Liver (tissue), 10 donors: ENCODE results near the gene ZNF652. TPM values are rescaled to one million over a fixed set of nuclear protein-coding genes. Genes with fewer than 3 reads are reported as not detected.

Source experiments
- DNase-seq: peaks from one replicate; pipeline ENCODE4 v3.0.0-alpha.2; 2017; ENCODE audit warnings: low spot score
- H3K27ac ChIP-seq, 2 donors: one replicate each; pipeline ENCODE4 v1.7.0; 2013; ENCODE audit warnings: inconsistent platforms in 2 of 2, low read length in 2 of 2, control low read depth in 1 of 2, low read depth in 1 of 2, mild to moderate bottlenecking in 1 of 2
- H3K27me3 ChIP-seq, 4 donors: one replicate each; pipeline versions ENCODE4 v1.6.1 to v1.7.0; 2013; ENCODE audit warnings: low read length in 3 of 4, inconsistent platforms in 1 of 4, mild to moderate bottlenecking in 1 of 4, moderate library complexity in 1 of 4; ENCODE audit not compliant: control insufficient read depth in 4 of 4, insufficient read depth in 4 of 4
- H3K36me3 ChIP-seq, 4 donors: one replicate each; pipeline versions ENCODE4 v1.6.1 to v1.7.0; 2013; ENCODE audit warnings: low read length in 3 of 4, mild to moderate bottlenecking in 3 of 4, low read depth in 1 of 4, moderate library complexity in 1 of 4; ENCODE audit not compliant: control insufficient read depth in 4 of 4, insufficient read depth in 3 of 4
- H3K4me1 ChIP-seq, 4 donors: one replicate each; pipeline versions ENCODE4 v1.6.1 to v1.7.0; 2013; ENCODE audit warnings: low read length in 3 of 4, mild to moderate bottlenecking in 3 of 4, moderate library complexity in 1 of 4; ENCODE audit not compliant: control insufficient read depth in 4 of 4, insufficient read depth in 4 of 4
- H3K4me3 ChIP-seq, 3 donors: one replicate each; pipeline versions ENCODE4 v1.6.1 to v1.7.0; 2013; ENCODE audit warnings: low read length in 3 of 3, control low read depth in 1 of 3, low read depth in 1 of 3, mild to moderate bottlenecking in 1 of 3
- H3K9ac ChIP-seq, 2 donors: one replicate each; pipeline ENCODE4 v1.7.0; 2013; ENCODE audit warnings: low read length in 2 of 2, mild to moderate bottlenecking in 2 of 2, moderate library complexity in 2 of 2, control low read depth in 1 of 2, low read depth in 1 of 2
- H3K9me3 ChIP-seq, 4 donors: one replicate each; pipeline versions ENCODE4 v1.6.1 to v1.7.0; 2013; ENCODE audit warnings: low read length in 3 of 4; ENCODE audit not compliant: control insufficient read depth in 4 of 4
- ATF3 ChIP-seq: IDR thresholded peaks from 2 replicates; pipeline ENCODE4 v1.6.1; 2016; ENCODE audit warnings: antibody characterized with exemption
- FOXA1 ChIP-seq: IDR thresholded peaks from 2 replicates; pipeline ENCODE4 v1.6.1; 2016; ENCODE audit warnings: antibody characterized with exemption
- FOXA2 ChIP-seq: IDR thresholded peaks from 2 replicates; pipeline ENCODE4 v1.6.1; 2016; ENCODE audit warnings: antibody characterized with exemption
- HNF4G ChIP-seq: IDR thresholded peaks from 2 replicates; pipeline ENCODE4 v1.6.1; 2016; ENCODE audit warnings: antibody characterized with exemption
- JUND ChIP-seq, 2 donors: IDR thresholded peaks; 2 replicates each; pipeline ENCODE4 v1.6.1; 2016; ENCODE audit warnings: antibody characterized with exemption in 2 of 2
- MAX ChIP-seq: IDR thresholded peaks from 2 replicates; pipeline ENCODE4 v1.6.1; 2016; ENCODE audit warnings: antibody characterized with exemption
- NR2F2 ChIP-seq: IDR thresholded peaks from 2 replicates; pipeline ENCODE4 v1.6.1; 2016; ENCODE audit warnings: antibody characterized with exemption
- REST ChIP-seq: IDR thresholded peaks from 2 replicates; pipeline ENCODE4 v1.6.1; 2016; ENCODE audit warnings: antibody characterized with exemption, mild to moderate bottlenecking
- RXRA ChIP-seq, 2 donors: IDR thresholded peaks; 2 replicates each; pipeline ENCODE4 v1.6.1; 2017 to 2018; ENCODE audit warnings: antibody characterized with exemption in 2 of 2, mild to moderate bottlenecking in 1 of 2
- SP1 ChIP-seq: IDR thresholded peaks from 2 replicates; pipeline ENCODE4 v1.6.1; 2018; ENCODE audit warnings: antibody characterized with exemption, mild to moderate bottlenecking
- YY1 ChIP-seq: IDR thresholded peaks from 2 replicates; pipeline ENCODE4 v1.6.1; 2016; ENCODE audit warnings: antibody characterized with exemption, mild to moderate bottlenecking
- WGBS: extraction: QIAGEN DNeasy Blood & Tissue Kit; methylation state at CpG from one replicate; pipeline ENCODE4 v1.1.7; 2013; 5-methylcytosine and 5-hydroxymethylcytosine counted together
- polyA plus RNA-seq, 2 donors: library from polyadenylated mRNA; stranded (reverse) in 1 of 2; unstranded in 1 of 2; fragments of 200-250 nt in 1 of 2; fragments of >200 nt in 1 of 2; fragmentation: Nextera tagmentation in 1 of 2; extraction: Ambion mirVana in 1 of 2; gene quantifications; one replicate each; pipeline versions ENCODE4 v1.2.1 to v1.2.3, GENCODE V29; 2013 to 2015
- small RNA-seq: library from RNA; depleted of rRNA; stranded (forward); fragments of <200 nt; gene quantifications from one replicate; pipeline ENCODE3, GENCODE V24; 2014
- total RNA-seq, 2 donors: library from RNA; depleted of rRNA; stranded (reverse); fragments of >200 nt; gene quantifications; one replicate each; pipeline ENCODE4 v1.2.3, GENCODE V29; 2014
- donor health status: healthy.
- donor health status: healthy.
- donor health status: healthy.
- donor health status: healthy.
- donor health status: healthy.

ZNF652 gene
- total and polyA plus RNA-seq, 4 donors: 5.3 to 23.1 (median 17.5) TPM

GRCh38 chr17:49244839-49245238 is 117.2 kb downstream of the ZNF652 start:
- WGBS: 84% methylated on average over 4 of the region's 4 CpGs
- H3K27ac ChIP-seq: no peak overlapping the region
- H3K27me3 ChIP-seq: no peaks in the 10 kb centered on the region
- TF ChIP-seq REST (no peak), FOXA2 (no peak), SP1 (no peak), MAX (no peak), RXRA (IDR thresholded peaks at IDR 0.05) (no peak), HNF4G (no peak), FOXA1 (no peak), NR2F2 (no peak), YY1 (no peak), JUND (IDR thresholded peaks at IDR 0.05) (no peak), ATF3 (no peak)
- H3K4me1 ChIP-seq: no peaks in the 10 kb centered on the region
- H3K36me3 ChIP-seq: no peaks in the 10 kb centered on the region
- no peak for DNase-seq
- H3K4me3 ChIP-seq: no peak overlapping the region
- H3K9me3 ChIP-seq: no peaks in the 10 kb centered on the region
- H3K9ac ChIP-seq: no peak overlapping the region

Small RNA genes within 50 kb of the gene (small RNA-seq; reads per million reads assigned to genes)
- gene MIR6129: not detected

Other genes starting within 250 kb of the ZNF652 start
- gene B4GALNT2, start 229.5 kb downstream of the ZNF652 start, total RNA-seq: not detected
- not detected for gene B4GALNT2, start 229.5 kb downstream of the ZNF652 start, polyA plus RNA-seq
- gene GNGT2, start 151.7 kb downstream of the ZNF652 start, total RNA-seq: 1 to 10 TPM in 1 of 2 donors, under 1 TPM in 1; 0.23 to 1.1 TPM
- 1 to 10 TPM; 1.2 to 2.2 TPM for gene GNGT2, start 151.7 kb downstream of the ZNF652 start, polyA plus RNA-seq
- 1 to 10 TPM; 4.9 to 8.8 TPM for gene ABI3, start 151.5 kb downstream of the ZNF652 start, total RNA-seq
- gene ABI3, start 151.5 kb downstream of the ZNF652 start, polyA plus RNA-seq: 1 to 10 TPM; 4.7 to 6.0 TPM
- gene PHOSPHO1, start 131.5 kb downstream of the ZNF652 start, total RNA-seq: 10 to 100 TPM in 1 of 2 donors, under 1 TPM in 1; 0.42 to 99.4 TPM
- gene PHOSPHO1, start 131.5 kb downstream of the ZNF652 start, polyA plus RNA-seq: under 1 TPM; 0.22 to 0.38 TPM
- 10 to 100 TPM; 52.5 to 84.7 TPM for gene PHB1, start 52.6 kb upstream of the ZNF652 start, total RNA-seq
- 100 to 1,000 TPM; 112 to 149 TPM for gene PHB1, start 52.6 kb upstream of the ZNF652 start, polyA plus RNA-seq
- gene NGFR, start 133.0 kb upstream of the ZNF652 start, total RNA-seq: 10 to 100 TPM; 10.7 to 11.0 TPM
- 10 to 100 TPM in 1 of 2 donors, 1 to 10 TPM in 1; 6.9 to 10.3 TPM for gene NGFR, start 133.0 kb upstream of the ZNF652 start, polyA plus RNA-seq
- under 1 TPM in 1 of 2 donors, not detected in 1; 0.17 TPM for gene NXPH3, start 213.6 kb upstream of the ZNF652 start, total RNA-seq
- under 1 TPM in 1 of 2 donors, not detected in 1; 0.22 TPM for gene NXPH3, start 213.6 kb upstream of the ZNF652 start, polyA plus RNA-seq